Amygdala (tissue), 56 donors: ENCODE results near the gene HOXD3.
A peak's percentile ranks its signal among the peaks of the same experiment; 100 is the strongest.

Experiments
- DNase-seq, 56 donors: peaks; one replicate each; lab custom pipeline; 2025; lab: John Stamatoyannopoulos, UW

HOXD3 gene

GRCh38 chr2:176156807-176157498 lies at the start of gene HOXD3:
Gene HOXD3 (plus strand): TSS chr2:176157307. CDS start chr2:176169115, 11,808 bp downstream.
- DNase-seq, result no peak

GRCh38 chr2:176107731-176108181 lies 49.4 kb upstream of the HOXD3 start:
- DNase-seq, result no peak

GRCh38 chr2:176109192-176109901 lies 47.8 kb upstream of the HOXD3 start:
- no peak for DNase-seq

GRCh38 chr2:176109946-176110345 lies 47.2 kb upstream of the HOXD3 start:
- DNase-seq, result no peak

GRCh38 chr2:176110415-176111308 lies 46.4 kb upstream of the HOXD3 start:
- DNase-seq, result no peak

GRCh38 chr2:176111309-176111663 lies 45.8 kb upstream of the HOXD3 start:
- peak in 1 of 56 donors; percentile 3 for DNase-seq

- no peak for DNase-seq
Measured at GRCh38 chr2:176111846-176112374, 45.2 kb upstream of the HOXD3 start.

- no peak for DNase-seq
Measured at GRCh38 chr2:176112375-176113302, 44.5 kb upstream of the HOXD3 start.

GRCh38 chr2:176114120-176114929 lies 42.8 kb upstream of the HOXD3 start:
- no peak for DNase-seq

- DNase-seq, result no peak
Measured at GRCh38 chr2:176114930-176115625, 42.0 kb upstream of the HOXD3 start.

- no peak for DNase-seq
Measured at GRCh38 chr2:176115883-176116813, 41.0 kb upstream of the HOXD3 start, which contains the start of gene HOXD10. Gene HOXD10 (plus strand): TSS chr2:176116778. CDS start chr2:176116834, 56 bp downstream.

- DNase-seq, result no peak
Measured at GRCh38 chr2:176117162-176117822, 39.8 kb upstream of the HOXD3 start.

GRCh38 chr2:176117823-176118371 lies 39.2 kb upstream of the HOXD3 start:
- DNase-seq, result no peak

GRCh38 chr2:176118601-176119339 lies 38.3 kb upstream of the HOXD3 start:
- no peak for DNase-seq
